GM10847 (cell line): ENCODE data around the gene EGFR.

Experiments
- POLR2A ChIP-seq: IDR thresholded peaks from 2 replicates; pipeline ENCODE4 v1.6.1; 2011; ENCODE audit not compliant: insufficient read length; ENCODE audit errors: extremely low read depth

EGFR gene

DNA sequence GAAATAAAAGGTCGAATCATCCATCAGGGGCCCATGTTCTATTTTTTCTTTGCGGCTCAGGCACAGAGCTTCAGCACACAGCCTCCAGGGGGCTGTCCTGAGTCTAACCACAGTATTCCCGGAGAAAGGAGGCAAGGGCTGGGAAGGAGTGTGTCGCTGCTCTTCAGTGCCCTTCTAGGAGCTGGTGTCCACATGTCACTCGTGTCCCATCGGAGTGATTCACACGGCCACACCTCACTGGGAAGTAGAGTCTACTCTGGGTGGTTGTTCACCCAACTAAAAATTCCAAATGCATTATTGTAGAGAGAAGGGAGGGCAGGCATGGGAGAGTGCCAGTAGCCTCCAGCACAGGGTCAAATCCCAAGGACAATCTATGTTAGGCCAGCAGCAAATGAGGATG, 231.5 kb downstream of the EGFR start:
- no peak for TF ChIP-seq POLR2A

DNA sequence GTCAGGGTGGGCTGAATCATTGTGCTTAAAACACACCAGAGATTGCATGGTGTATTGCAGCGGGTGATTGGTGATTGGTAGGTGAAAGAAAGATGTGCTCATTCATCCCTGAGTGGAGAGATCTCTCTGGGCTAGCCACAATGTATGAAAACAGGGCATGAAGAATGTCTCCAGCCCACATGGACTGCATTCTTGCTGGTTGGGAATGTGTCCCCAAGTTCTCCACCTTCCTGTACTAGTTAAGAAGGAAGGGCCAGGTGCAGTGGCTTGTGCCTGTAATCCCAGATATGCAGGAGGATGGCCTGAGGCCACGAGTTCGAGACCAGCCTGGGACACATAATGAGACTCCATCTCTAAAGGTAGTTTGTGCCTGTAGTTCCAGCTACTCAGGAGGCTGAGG, 232.5 kb downstream of the EGFR start:
- no peak for TF ChIP-seq POLR2A

DNA sequence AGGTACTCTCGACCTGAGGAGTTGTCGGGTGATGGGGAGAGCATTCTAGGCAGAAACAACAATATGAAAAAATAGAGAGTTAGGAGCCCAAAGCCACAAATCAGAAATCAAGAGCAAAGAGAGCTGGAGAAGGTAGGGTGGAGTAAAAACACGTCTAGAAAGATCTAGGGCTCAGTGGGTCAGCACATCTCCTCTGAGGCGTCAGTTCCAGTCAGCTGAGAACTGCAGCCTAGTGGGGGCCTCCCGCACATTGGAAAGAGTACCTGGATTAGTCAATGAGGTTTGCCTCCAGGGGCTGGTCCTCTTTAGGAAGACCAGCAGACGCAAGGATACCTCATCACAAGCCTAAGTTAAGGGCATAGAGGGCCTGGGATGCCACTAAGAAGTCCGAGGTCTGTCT, 233.1 kb downstream of the EGFR start:
- no peak for TF ChIP-seq POLR2A

DNA sequence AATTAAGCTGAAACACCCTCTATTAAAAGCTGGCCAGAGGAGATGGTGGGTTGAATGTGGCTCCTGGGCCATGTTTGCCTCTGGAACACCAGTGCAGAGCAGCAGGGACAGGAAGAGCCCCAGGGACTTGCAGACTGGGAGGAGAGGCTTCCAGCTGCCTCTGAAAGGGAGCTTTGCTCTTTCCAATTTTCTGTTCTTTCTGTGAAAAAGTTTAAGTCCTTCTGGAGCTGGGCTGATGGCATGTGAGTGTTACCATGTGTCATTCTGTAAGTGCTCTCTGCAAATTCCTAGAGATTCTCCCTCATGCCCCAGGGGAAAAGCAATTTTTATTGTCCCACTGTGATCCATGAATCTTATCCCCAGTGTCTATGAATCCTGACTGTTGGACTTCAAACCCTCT, 233.6 kb downstream of the EGFR start:
- TF ChIP-seq POLR2A, result no peak

DNA sequence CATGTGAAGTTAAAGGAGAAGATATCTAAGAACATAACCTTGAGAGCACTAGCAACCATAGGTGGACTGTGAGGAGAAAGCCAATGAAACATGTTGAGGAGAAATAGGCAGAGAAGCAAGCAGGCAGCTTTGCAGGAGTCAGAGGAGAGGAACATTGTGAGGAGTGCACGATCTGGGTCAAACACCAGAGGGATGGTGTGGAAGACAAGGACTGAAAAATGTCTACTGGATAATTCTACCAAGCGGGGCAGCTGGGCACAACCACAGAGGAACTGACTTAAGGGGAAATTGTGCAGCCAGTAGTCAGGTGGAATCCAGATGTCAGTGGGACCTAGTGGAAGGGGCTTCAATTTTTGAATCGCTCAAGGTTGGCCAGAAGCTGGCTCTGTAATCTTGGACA, 234.4 kb downstream of the EGFR start:
- no peak for TF ChIP-seq POLR2A

DNA sequence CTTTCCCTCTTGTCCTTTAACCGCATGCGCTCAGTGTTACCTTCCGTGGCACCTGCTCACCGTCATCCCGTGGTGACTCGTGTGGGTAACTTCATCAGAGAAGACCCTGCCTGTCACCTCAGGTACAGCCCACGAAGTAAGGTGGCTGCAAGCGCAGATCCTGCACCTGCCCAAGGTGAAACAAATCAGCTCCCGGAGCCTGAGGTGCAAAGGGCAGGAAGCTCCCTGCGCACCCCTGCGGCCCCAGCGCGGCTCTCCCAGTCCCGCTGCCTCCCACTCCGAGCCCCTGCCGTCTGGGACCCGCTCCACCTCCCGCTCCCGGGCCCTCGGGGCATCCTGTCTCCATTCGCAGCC, 235.4 kb downstream of the EGFR start:
- no peak for TF ChIP-seq POLR2A

DNA sequence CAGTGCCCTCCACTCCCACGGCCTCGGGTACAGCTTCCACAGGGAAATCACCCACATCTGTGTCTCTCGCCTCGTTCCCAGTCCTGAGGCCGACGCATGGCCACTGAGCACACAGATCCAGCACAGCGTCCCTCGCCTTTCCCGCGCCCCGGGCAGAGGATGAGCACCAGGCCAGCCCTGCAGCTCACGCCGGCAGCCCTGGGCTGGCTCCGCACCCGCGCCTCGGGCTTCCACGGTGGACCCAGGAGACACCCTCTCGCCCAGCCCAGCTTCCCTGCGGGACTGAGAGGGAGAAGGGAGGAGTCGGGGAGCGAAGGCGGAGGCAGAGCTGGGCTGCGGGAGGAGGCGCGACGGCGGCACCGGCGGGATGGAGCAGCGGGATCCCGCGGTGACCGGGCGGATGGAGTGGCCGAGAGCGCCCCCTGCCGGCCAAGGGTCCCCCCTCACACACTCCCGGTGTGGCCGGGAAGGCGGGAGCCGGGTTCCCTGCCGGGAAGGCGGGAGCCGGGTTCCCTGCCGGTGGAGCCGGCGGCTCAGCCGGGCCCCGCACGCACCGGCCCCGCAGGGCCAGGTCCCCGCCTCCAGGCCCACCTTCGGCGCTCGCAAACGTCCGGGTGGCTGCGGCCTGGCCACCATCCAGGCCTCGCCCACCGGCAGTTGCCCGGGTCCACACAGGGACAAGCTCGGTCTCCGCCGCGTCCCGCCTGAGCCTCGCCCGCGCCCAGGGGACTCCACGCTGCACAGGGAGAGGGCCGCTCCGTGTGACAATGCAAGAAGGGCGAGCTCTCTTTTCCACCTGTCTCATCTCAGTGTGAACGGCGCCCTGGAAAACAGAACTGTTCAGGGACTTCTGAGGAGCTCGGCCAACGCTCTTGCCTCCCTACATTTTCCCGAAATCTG, 236.0 kb downstream of the EGFR start:
- TF ChIP-seq POLR2A, result no peak

DNA sequence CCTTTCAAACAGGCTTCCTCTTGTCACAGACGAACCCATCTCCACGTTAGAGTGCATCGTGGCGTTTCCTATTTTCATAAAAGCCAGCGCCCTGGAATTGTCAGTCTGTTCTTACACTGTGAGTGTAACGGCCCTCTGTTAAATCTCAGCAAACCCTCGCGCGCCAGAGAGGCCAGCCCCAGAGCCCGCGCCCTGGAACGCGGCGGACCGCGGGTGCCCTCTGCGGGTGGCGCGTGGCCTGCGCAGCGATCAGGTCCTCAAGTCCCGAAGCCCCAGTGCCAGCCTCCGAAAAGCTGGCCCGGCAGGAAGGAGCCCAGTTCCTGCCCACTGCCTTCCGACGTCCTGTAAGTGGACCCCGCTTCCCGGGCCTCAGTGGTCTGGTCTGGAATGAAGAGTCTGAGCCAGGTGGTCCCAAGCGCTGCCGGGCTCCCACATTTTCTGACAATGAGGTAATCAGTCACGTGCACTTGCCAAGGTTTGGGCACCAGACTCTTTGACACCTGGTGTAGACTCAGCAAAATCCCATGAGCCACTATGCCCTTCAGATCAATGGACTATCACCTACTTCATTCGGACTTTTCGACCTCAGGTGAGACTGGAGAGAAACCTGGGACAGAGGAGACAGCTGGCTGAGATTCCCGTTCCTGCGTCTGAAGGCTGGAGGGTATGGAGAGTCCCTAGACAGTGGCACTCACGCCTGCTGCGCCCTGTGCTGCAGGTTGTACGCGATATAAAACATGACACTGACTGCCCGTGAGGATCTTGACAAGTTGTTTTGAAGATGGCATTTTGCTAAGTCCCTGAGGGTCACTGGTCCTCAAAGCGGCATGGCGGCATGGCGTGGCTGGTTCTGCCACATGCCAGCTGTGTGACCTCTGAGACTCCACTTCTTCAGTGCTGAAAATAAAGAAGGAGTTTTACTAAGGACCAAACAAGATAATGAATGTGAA, 237.0 kb downstream of the EGFR start:
- TF ChIP-seq POLR2A, result no peak

DNA sequence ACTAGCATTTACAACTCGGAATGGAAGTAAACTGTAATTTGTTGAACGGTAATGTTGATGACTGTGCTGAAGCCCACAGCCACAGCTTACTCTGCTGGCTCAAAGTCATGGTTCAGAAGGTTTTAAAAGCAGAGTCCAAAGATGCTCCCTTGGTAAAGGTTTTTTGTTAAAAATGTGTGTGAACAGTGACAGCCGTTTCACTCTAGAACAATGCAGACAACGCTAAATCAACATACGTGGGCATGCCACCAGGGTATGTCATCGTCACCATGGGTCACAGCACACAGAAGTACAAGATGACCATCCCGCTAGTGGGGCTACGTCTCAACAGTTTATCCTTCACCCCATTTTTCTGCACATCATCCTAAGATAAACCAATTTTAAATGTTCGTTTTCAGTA, 239.8 kb downstream of the EGFR start:
- no peak for TF ChIP-seq POLR2A

DNA sequence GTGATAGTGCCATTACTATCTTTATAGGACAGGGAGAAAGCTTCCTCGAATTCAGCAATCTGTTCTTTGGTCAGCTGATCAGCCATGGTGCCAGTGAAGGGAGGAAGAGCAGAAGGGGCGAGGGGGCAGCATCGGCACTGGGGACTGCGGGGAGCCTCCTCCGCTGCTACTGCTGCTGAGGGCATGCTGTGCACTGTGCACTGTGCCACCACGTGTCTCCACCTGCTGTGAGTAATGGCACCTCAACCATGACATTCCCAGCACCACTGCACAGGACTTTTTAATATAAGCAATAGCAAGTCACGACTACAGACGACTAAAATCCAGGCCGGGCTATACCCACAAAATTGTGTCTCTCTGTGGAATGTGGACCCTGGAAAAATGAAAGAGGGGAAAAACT, 241.4 kb downstream of the EGFR start:
- TF ChIP-seq POLR2A, result no peak

DNA sequence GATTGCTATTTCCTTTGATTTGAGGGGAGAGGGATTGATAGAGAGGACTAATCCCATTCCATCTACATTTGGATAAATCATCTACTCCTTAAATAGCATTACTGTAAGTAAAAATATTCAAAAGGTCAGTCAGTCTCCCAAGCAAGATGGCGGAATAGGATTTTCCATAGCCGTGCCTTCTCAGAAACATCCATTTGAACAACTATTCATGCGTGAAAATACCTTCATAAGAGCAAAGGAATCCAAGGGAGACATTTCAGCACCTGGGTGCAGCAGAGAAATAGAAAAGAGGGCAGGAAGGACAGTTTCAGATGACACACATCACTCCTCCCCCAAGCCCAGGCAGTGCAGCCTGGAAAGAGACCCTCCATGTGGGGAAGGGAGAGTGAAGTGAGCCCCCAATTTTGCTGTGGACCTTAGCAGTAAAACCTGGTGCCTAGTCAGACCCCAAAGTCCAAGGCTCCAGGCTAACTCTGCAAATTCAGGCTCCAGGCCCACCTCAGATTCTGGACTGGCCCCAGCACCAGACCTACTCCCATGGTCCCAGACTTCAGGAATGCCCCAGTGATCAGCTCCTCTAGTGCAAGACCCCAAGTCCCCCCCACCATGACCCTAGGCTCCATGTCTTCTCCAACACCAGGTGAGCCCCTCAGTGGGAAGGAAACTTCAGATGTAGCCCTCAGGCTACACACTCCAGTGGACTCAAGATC, 242.0 kb downstream of the EGFR start:
- no peak for TF ChIP-seq POLR2A
